Measurements from ENCODE around the gene TRPM3. TPM values are rescaled to one million over a fixed set of nuclear protein-coding genes. Genes with fewer than 3 reads are reported as not detected.

TRPM3 gene
- total RNA-seq, 1 experiment from 2014 or later, result not detected

- no peaks in the 10 kb centered on the region for H3F3A ChIP-seq (ENCODE audit: low read length, unreplicated experiment)
- ChIA-PET POLR2A (ENCODE audit: unreplicated experiment) (no interaction called here), CTCF (no interaction called here)
- H2AFZ ChIP-seq (ENCODE audit: low read length), result no peak overlapping the region
- no peak for DNase-seq
- H3K4me3 ChIP-seq (ENCODE audit: low read length), result no peak overlapping the region
- H3K9ac ChIP-seq (ENCODE audit: low read length), result no peak overlapping the region
- no TSS peak for BruUV-seq (replicated peaks)
- no peak overlapping the region for H3K4me2 ChIP-seq (ENCODE audit: low read length)
- intact Hi-C loops (cut with micrococcal nuclease), result no loop called here
- H3K9me2 ChIP-seq (replicated peaks; ENCODE audit: low read length), result no peaks in the 10 kb centered on the region
- TF ChIP-seq EZH2 (IDR thresholded peaks at IDR 0.05; ENCODE audit: low read length, unreplicated experiment), result no peak
- TF ChIP-seq, protein P1, sequence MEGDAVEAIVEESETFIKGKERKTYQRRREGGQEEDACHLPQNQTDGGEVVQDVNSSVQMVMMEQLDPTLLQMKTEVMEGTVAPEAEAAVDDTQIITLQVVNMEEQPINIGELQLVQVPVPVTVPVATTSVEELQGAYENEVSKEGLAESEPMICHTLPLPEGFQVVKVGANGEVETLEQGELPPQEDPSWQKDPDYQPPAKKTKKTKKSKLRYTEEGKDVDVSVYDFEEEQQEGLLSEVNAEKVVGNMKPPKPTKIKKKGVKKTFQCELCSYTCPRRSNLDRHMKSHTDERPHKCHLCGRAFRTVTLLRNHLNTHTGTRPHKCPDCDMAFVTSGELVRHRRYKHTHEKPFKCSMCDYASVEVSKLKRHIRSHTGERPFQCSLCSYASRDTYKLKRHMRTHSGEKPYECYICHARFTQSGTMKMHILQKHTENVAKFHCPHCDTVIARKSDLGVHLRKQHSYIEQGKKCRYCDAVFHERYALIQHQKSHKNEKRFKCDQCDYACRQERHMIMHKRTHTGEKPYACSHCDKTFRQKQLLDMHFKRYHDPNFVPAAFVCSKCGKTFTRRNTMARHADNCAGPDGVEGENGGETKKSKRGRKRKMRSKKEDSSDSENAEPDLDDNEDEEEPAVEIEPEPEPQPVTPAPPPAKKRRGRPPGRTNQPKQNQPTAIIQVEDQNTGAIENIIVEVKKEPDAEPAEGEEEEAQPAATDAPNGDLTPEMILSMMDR (conservative IDR thresholded peaks at IDR 0.05; ENCODE audit: low read depth, low read length), result no peak
- no peak for TF ChIP-seq EZH2phosphoT487 (IDR thresholded peaks at IDR 0.05; ENCODE audit: borderline replicate concordance, low read length)
- ATAC-seq, result no peak
- H3K79me2 ChIP-seq (ENCODE audit: low read length), result no peaks in the 10 kb centered on the region
- peaks cover 1% of the 10 kb centered on the region; the same call in 1 of the 2 replicates for H3K27me3 ChIP-seq (ENCODE audit: low read length)
- H3K9me3 ChIP-seq (ENCODE audit: low read length), result no peaks in the 10 kb centered on the region
- H3K27ac ChIP-seq (ENCODE audit: low read length), result no peak overlapping the region
- H4K20me1 ChIP-seq (ENCODE audit: low read length), result no peaks in the 10 kb centered on the region
- H3K4me1 ChIP-seq (ENCODE audit: insufficient read depth, low read length), result no peaks in the 10 kb centered on the region
- no peaks in the 10 kb centered on the region for H3K36me3 ChIP-seq (ENCODE audit: low read depth, low read length)
Observed at GRCh38 chr9:70486127-70486526, 635.3 kb downstream of the TRPM3 start.

- Histone ChIP-seq H3K27me3 (ENCODE audit: low read length) (no peaks in the 10 kb centered on the region), H3K27ac (ENCODE audit: low read length) (no peak overlapping the region), H4K20me1 (ENCODE audit: low read length) (no peaks in the 10 kb centered on the region), H3K4me1 (ENCODE audit: insufficient read depth, low read length) (0 out of 2 replicates have a peak, but pooled peaks cover 5% of the 10 kb centered on the region), H3K36me3 (ENCODE audit: low read depth, low read length) (no peaks in the 10 kb centered on the region), H3K4me2 (ENCODE audit: low read length) (no peak overlapping the region), H3K4me3 (ENCODE audit: low read length) (no peak overlapping the region), H3F3A (ENCODE audit: low read length, unreplicated experiment) (no peaks in the 10 kb centered on the region), H3K9me2 (replicated peaks; ENCODE audit: low read length) (no peaks in the 10 kb centered on the region), H3K79me2 (ENCODE audit: low read length) (no peaks in the 10 kb centered on the region), H3K9me3 (ENCODE audit: low read length) (no peaks in the 10 kb centered on the region), H3K9ac (ENCODE audit: low read length) (no peak overlapping the region), H2AFZ (ENCODE audit: low read length) (no peak overlapping the region)
- intact Hi-C loops (cut with micrococcal nuclease), result no loop called here
- TF ChIP-seq EZH2 (IDR thresholded peaks at IDR 0.05; ENCODE audit: low read length, unreplicated experiment) (no peak), EZH2phosphoT487 (IDR thresholded peaks at IDR 0.05; ENCODE audit: borderline replicate concordance, low read length) (no peak)
- TF ChIP-seq, protein P1 (conservative IDR thresholded peaks at IDR 0.05; ENCODE audit: low read depth, low read length), result no peak
- CTCF ChIA-PET, result no interaction called here
- DNase-seq (no peak), ATAC-seq (no peak)
- POLR2A ChIA-PET (ENCODE audit: unreplicated experiment), result no interaction called here
- BruUV-seq (replicated peaks), result no TSS peak
Observed at GRCh38 chr9:70485273-70485858, 636.1 kb downstream of the TRPM3 start.

Measured in PC-3 (cell line).